ENCODE data around the gene PIK3CD.

GRCh38 chr1:9691691-9692090 lies 40.2 kb downstream of the PIK3CD start:
- TF ChIP-seq POLR2A (IDR thresholded peaks at IDR 0.05; ENCODE audit: low read depth, low read length) = no peak
- no peak for TF ChIP-seq POLR2AphosphoS5 (IDR thresholded peaks at IDR 0.05; ENCODE audit: low read depth, low read length)
- TF ChIP-seq TAF1 (IDR thresholded peaks at IDR 0.05; ENCODE audit: borderline replicate concordance, low read depth, low read length) = no peak

Measured in GM12892 (cell line).